Measurements from ENCODE around the gene BCAR3. TPM values are rescaled to one million over a fixed set of nuclear protein-coding genes. Genes with fewer than 3 reads are reported as not detected.

Gene BCAR3
- total RNA-seq, 4 donors from 2014 or later = 22.3 to 98.7 (median 28.3) TPM

DNA sequence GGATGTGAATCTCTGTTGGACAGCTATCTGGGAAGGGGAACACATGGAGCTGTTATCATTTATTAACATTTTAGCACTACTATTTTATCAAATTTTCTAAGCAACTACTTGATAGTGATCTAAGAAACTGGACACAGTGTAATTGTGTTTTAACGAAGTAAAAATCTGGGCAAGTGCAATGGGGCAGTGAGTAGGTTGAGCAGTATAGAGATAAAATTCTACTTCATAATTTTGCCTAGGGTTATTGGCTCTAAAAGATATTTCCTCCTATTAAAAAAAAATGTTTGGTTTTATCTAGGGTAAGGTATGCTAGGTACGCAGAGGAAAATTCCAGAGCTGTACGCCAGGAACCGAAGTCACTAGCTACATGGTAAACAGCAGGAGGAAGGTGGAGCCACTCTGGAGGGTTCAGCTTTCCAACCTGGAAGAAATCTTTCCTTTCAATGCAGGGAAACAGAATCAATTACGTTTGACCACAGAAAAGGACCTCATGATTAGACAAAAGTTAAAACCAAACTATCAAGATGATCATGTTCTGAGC lies 43.3 kb downstream of the BCAR3 start:
- TF ChIP-seq, protein P1, sequence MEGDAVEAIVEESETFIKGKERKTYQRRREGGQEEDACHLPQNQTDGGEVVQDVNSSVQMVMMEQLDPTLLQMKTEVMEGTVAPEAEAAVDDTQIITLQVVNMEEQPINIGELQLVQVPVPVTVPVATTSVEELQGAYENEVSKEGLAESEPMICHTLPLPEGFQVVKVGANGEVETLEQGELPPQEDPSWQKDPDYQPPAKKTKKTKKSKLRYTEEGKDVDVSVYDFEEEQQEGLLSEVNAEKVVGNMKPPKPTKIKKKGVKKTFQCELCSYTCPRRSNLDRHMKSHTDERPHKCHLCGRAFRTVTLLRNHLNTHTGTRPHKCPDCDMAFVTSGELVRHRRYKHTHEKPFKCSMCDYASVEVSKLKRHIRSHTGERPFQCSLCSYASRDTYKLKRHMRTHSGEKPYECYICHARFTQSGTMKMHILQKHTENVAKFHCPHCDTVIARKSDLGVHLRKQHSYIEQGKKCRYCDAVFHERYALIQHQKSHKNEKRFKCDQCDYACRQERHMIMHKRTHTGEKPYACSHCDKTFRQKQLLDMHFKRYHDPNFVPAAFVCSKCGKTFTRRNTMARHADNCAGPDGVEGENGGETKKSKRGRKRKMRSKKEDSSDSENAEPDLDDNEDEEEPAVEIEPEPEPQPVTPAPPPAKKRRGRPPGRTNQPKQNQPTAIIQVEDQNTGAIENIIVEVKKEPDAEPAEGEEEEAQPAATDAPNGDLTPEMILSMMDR (IDR thresholded peaks at IDR 0.05; ENCODE audit: low read depth) = no peak

DNA sequence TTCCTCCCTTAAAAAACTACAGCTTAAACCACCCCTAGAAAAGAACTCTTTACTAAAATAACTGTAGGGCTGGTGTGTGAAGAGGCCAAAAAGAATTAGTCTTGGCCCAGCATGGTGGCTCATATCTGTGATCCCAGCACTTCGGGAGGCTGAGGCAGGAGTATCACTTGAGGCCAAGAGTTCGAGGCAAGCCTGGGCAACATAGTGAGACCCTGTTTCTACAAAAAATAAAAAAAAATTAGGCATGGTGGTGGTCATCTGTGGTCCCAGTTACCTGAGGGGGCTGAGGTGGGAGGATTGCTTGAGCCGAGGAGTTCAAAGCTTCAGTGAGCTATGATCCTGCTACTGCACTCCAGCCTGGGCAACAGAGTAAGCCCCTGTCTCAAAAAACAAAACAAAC lies 44.9 kb downstream of the BCAR3 start:
- TF ChIP-seq, protein P1 (IDR thresholded peaks at IDR 0.05; ENCODE audit: low read depth) = no peak

- TF ChIP-seq, protein P1 (IDR thresholded peaks at IDR 0.05; ENCODE audit: low read depth) = no peak
Observed at GRCh38 chr1:93635614-93636543, 45.8 kb downstream of the BCAR3 start.

DNA sequence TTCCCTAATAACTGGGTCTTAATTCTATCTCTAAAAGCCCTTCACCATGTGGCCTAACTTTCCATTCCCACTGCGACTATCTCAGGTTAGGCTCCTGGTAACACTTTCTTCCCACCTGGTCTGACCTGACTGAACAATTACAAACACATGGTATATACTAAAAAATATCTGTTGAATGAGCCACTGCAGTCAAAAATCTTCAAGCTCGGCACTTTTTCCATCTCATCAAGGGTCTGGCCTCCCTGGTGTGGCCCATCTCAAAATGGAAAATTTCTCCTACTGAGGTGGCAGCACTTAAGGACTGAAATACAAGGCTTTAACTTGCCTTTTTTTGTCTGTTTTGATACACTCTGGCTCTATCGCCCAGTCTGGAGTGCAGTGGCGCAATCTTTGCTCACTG lies 48.3 kb downstream of the BCAR3 start:
- TF ChIP-seq, protein P1 (IDR thresholded peaks at IDR 0.05; ENCODE audit: low read depth) = no peak

DNA sequence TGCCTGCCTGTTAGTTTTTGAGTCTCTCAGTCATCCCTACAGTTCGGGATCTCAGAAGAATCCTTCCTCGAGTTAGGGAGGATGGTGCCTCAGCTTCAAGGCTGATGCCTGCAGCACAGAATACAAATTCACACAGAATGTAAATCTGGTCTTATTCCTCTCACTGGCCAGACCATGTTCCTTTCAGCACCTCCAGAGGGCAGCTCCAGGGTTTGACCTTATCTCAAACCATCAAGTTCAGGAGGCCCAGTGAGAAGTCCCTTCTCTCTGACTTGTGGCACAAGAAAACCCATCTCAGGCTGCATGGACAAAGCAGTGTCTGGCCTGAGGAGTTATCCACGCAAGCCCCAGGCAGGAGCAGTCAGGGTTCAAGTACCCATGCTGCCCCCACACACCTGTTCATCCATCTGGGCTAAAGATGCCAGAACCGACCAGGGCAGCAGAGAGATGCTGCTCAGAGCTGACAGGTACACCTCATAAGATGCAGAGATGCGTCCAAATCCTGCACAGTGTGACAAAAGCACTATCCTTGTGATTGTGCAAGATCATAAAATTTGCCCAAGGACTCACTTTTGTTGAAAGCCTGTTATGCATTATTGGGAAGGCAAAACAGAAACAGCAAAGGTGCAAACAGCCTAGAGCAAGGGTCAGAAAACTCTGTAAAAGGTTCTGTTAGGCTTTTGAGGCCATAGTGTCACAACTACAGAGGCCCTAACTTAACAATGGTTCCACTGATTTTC lies 49.8 kb downstream of the BCAR3 start:
- TF ChIP-seq, protein P1 (IDR thresholded peaks at IDR 0.05; ENCODE audit: low read depth) = no peak

DNA sequence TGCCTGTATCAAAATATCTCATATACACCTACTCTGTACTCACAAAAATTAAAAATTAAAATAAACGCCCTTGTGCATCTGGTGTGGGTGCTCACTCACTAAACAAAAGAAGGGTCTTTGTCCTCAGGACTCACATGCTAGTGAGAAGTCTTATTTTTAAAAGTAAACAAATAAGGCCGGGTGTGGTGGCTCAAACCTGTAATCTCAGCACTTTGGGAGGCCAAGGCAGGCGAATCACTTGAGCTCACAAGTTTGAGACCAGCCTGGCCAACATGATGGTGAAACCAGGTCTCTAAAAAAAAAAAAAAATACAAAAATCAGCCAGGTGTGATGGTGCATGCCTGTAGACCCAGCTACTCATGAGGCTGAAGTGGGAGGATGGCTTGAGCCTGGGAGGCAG lies 51.5 kb downstream of the BCAR3 start:
- TF ChIP-seq, protein P1 (IDR thresholded peaks at IDR 0.05; ENCODE audit: low read depth) = no peak

Measured in subcutaneous adipose tissue (tissue), 4 donors.